Muscle layer of colon (tissue), 2 donors: Measurements from ENCODE around the gene HAND1.

Experiments
- H3K27ac ChIP-seq: one replicate; pipeline ENCODE4 v1.7.0; 2013; ENCODE audit warnings: low read depth, mild to moderate bottlenecking, low read length, moderate library complexity
- H3K27me3 ChIP-seq, 2 donors: one replicate each; pipeline ENCODE4 v1.7.0; 2013; ENCODE audit warnings: low read length in 2 of 2, mild to moderate bottlenecking in 2 of 2; ENCODE audit not compliant: insufficient read depth in 2 of 2, control insufficient read depth in 1 of 2
- H3K36me3 ChIP-seq: one replicate; pipeline ENCODE4 v1.7.0; 2013; ENCODE audit warnings: mild to moderate bottlenecking, low read length; ENCODE audit not compliant: insufficient read depth
- H3K4me1 ChIP-seq: one replicate; pipeline ENCODE4 v1.7.0; 2013; ENCODE audit warnings: mild to moderate bottlenecking, low read length; ENCODE audit not compliant: insufficient read depth
- H3K4me3 ChIP-seq, 2 donors: one replicate each; pipeline ENCODE4 v1.7.0; 2013; ENCODE audit warnings: low read length in 2 of 2, low read depth in 1 of 2, mild to moderate bottlenecking in 1 of 2, moderate library complexity in 1 of 2
- H3K9ac ChIP-seq: one replicate; pipeline ENCODE4 v1.7.0; 2013; ENCODE audit warnings: low read length
- H3K9me3 ChIP-seq: one replicate; pipeline ENCODE4 v1.7.0; 2013; ENCODE audit warnings: mild to moderate bottlenecking, low read length
- donor health status: abdominal sarcoma.
- donor health status: Adenocarcinoma of cecum.

HAND1 gene

GRCh38 chr5:154429341-154429740 lies 48.7 kb downstream of the HAND1 start:
- no peak overlapping the region for H3K27ac ChIP-seq
- no peaks in the 10 kb centered on the region for H3K9me3 ChIP-seq
- no peaks in the 10 kb centered on the region for H3K4me1 ChIP-seq
- H3K4me3 ChIP-seq = no peak overlapping the region
- H3K27me3 ChIP-seq = no peaks in the 10 kb centered on the region
- no peak overlapping the region for H3K9ac ChIP-seq
- H3K36me3 ChIP-seq = no peaks in the 10 kb centered on the region

- no peaks in the 10 kb centered on the region for H3K36me3 ChIP-seq
- no peaks in the 10 kb centered on the region for H3K27me3 ChIP-seq
- H3K9me3 ChIP-seq = no peaks in the 10 kb centered on the region
- no peak overlapping the region for H3K4me3 ChIP-seq
- H3K4me1 ChIP-seq = no peaks in the 10 kb centered on the region
- no peak overlapping the region for H3K27ac ChIP-seq
- H3K9ac ChIP-seq = no peak overlapping the region
These were observed 49.8 kb downstream of the HAND1 start for GRCh38 chr5:154428208-154428607.
